HG02885 (cell line): Measurements from ENCODE around the gene TMEM191B.
"Not testable (repeated sequence)": the region's sequence is repeated elsewhere in the genome, so short reads cannot be mapped to it uniquely, and the experiment has no call there.

ENCODE experiments used
- ATAC-seq: cut with Tn5 transposase; IDR thresholded peaks from one replicate; pipeline ENCODE4 v1.9.1; 2021; ENCODE audit warnings: mild to moderate bottlenecking; ENCODE audit not compliant: unreplicated experiment, poor library complexity

TMEM191B gene

GRCh38 chr22:18554280-18555256 lies 27.0 kb downstream of the TMEM191B start:
- not testable (repeated sequence) for ATAC-seq

- ATAC-seq, result not testable (repeated sequence)
Measured at GRCh38 chr22:18558516-18558915, 30.9 kb downstream of the TMEM191B start.

GRCh38 chr22:18558939-18559338 lies 31.3 kb downstream of the TMEM191B start:
- not testable (repeated sequence) for ATAC-seq

GRCh38 chr22:18560099-18560974 lies 32.7 kb downstream of the TMEM191B start:
- not testable (repeated sequence) for ATAC-seq

GRCh38 chr22:18570509-18571246 lies 43.1 kb downstream of the TMEM191B start:
- not testable (repeated sequence) for ATAC-seq

GRCh38 chr22:18573483-18574164 lies 46.0 kb downstream of the TMEM191B start:
- not testable (repeated sequence) for ATAC-seq

GRCh38 chr22:18574555-18574954 lies 47.0 kb downstream of the TMEM191B start:
- not testable (repeated sequence) for ATAC-seq

GRCh38 chr22:18575686-18576085 lies 48.1 kb downstream of the TMEM191B start:
- not testable (repeated sequence) for ATAC-seq

- ATAC-seq, result peak; percentile 42
Measured at GRCh38 chr22:18577090-18577818, 49.7 kb downstream of the TMEM191B start.

- ATAC-seq, result peak; percentile 90
Measured at GRCh38 chr22:18577847-18578246, 50.2 kb downstream of the TMEM191B start.
